ENCODE measurements around the gene PKLR. TPM values are rescaled to one million over a fixed set of nuclear protein-coding genes. Genes with fewer than 3 reads are reported as not detected.

PKLR gene
- total RNA-seq, 2 donors from 2014 or later = not detected

DNA sequence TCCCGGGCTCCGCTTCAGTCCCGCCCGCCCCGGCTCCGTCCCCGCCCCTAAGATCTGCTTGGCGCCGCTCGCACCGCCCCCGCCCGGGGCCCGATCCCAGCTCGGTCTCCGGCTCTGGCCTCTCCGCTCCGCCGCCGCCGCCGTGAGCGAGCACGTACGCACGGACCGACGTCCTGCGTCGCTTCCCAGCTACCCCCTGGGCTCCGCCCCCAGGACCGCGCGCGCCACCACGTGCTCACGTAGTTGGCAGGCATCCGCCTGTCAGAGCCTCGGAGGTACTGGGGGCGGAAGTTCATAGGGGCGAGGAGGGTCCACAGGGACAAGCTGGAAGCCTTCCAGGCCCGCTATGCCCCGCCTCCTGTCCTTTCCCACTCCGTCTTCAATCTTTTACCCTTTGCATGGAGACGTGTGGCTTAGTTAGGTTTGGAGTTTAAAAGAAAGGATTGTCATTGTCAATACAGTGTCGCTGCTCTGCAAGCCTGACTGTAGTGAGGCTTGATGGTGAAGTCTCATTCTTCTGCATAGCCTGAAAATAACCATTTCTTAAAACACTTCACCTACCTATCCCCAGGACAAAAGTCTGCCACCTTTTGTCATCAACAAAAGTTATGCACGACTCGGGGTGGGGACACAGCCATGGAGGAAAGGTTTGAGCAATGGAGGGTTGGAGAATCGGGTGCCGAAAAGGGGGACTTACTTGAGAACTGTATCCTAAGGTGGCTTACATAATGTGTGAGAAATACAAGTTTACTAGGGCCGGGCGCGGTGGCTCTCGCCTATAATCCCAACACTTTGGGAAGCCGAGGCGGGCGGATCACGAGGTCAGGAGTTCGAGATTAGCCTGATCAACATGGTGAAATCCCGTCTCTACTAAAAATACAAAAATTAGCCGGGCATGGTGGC, 27.6 kb downstream of the PKLR start, which contains the start of gene CLK2:
Gene CLK2, minus strand, starts transcription at position 162 of the 903 bp plus-strand sequence. CDS start 2,527 bp downstream, outside the sequence.
- no peaks in the 10 kb centered on the region for H3K27me3 Mint-ChIP-seq (ENCODE audit: low read depth)
- H3K4me3 Mint-ChIP-seq = peak within 1 kb of the TSS; percentile 93 to 94
- H3K27ac Mint-ChIP-seq = peak within 1 kb of the TSS; percentile 93
- H3K36me3 Mint-ChIP-seq (ENCODE audit: insufficient read depth in 2 of 2) = peaks cover 11 to 19% of the 10 kb centered on the region in 2 donors
- no peaks in the 10 kb centered on the region for H3K9me3 Mint-ChIP-seq
- DNase-seq = peak; percentile 99
- peaks cover 52% of the 10 kb centered on the region for H3K4me1 Mint-ChIP-seq (ENCODE audit: low read depth)
- peak; percentile 89 to 90 for ATAC-seq (replicated peaks in 1 of 2)

GRCh38 chr1:155272466-155273342, 28.5 kb downstream of the PKLR start:
- H3K4me3 Mint-ChIP-seq = peak overlapping the region; percentile 93 to 94
- peak; percentile 59 to 60 for ATAC-seq (replicated peaks in 1 of 2)
- H3K36me3 Mint-ChIP-seq (ENCODE audit: insufficient read depth in 2 of 2) = peaks cover 11 to 23% of the 10 kb centered on the region in 2 donors

GRCh38 chr1:155269381-155269780, 31.9 kb downstream of the PKLR start:
- no peak overlapping the region for H3K4me3 Mint-ChIP-seq

More at GRCh38 chr1:155272466-155273342, 28.5 kb downstream of the PKLR start:
- Mint-ChIP-seq H3K27me3 (ENCODE audit: low read depth) (no peaks in the 10 kb centered on the region), H3K27ac (peak overlapping the region; percentile 93), H3K9me3 (no peaks in the 10 kb centered on the region), H3K4me1 (ENCODE audit: low read depth) (peaks cover 46% of the 10 kb centered on the region)
- no peak for DNase-seq

GRCh38 chr1:155268630-155269029, 32.6 kb downstream of the PKLR start:
- Mint-ChIP-seq H3K4me3 (no peak overlapping the region), H3K9me3 (no peaks in the 10 kb centered on the region), H3K27ac (no peak overlapping the region), H3K27me3 (ENCODE audit: low read depth) (no peaks in the 10 kb centered on the region), H3K4me1 (ENCODE audit: low read depth) (peaks cover 28% of the 10 kb centered on the region), H3K36me3 (ENCODE audit: insufficient read depth in 2 of 2) (peaks cover 14 to 40% of the 10 kb centered on the region in 2 donors)
- DNase-seq (no peak), ATAC-seq (replicated peaks in 1 of 2) (no peak)

More at GRCh38 chr1:155269381-155269780, 31.9 kb downstream of the PKLR start:
- ATAC-seq (replicated peaks in 1 of 2) = no peak
- Mint-ChIP-seq H3K27ac (no peak overlapping the region), H3K36me3 (ENCODE audit: insufficient read depth in 2 of 2) (peaks cover 14 to 36% of the 10 kb centered on the region in 2 donors), H3K9me3 (no peaks in the 10 kb centered on the region), H3K27me3 (ENCODE audit: low read depth) (no peaks in the 10 kb centered on the region), H3K4me1 (ENCODE audit: low read depth) (peaks cover 28% of the 10 kb centered on the region)
- DNase-seq = no peak

GRCh38 chr1:155267373-155267772, 33.9 kb downstream of the PKLR start:
- Mint-ChIP-seq H3K27me3 (ENCODE audit: low read depth) (no peaks in the 10 kb centered on the region), H3K4me1 (ENCODE audit: low read depth) (peaks cover 37% of the 10 kb centered on the region), H3K27ac (no peak overlapping the region)

DNA sequence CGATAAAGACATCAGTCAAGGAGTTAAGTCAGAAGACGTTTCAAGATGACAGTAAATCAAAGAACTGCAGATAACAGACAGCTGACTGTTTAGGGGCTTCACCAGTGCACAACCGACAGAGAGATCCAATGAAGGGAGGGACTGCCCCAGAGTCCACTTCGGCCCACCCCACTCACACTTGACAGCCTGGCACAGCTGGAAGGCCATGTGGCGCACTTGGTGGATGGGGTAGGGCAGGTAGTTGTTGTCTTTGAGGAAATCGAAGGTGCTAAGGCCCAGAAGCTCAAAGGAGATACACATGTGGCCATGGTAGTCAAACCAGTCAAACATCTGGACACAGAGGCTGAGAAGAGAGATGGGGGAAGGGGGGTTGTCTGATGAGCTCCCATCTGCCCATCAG, 34.7 kb downstream of the PKLR start:
- Mint-ChIP-seq H3K9me3 (no peaks in the 10 kb centered on the region), H3K4me3 (no peak overlapping the region), H3K4me1 (ENCODE audit: low read depth) (peaks cover 37% of the 10 kb centered on the region), H3K36me3 (ENCODE audit: insufficient read depth in 2 of 2) (peaks cover 10 to 51% of the 10 kb centered on the region in 2 donors), H3K27ac (no peak overlapping the region), H3K27me3 (ENCODE audit: low read depth) (no peaks in the 10 kb centered on the region)
- ATAC-seq (replicated peaks in 1 of 2) (no peak), DNase-seq (no peak)

More at GRCh38 chr1:155267373-155267772, 33.9 kb downstream of the PKLR start:
- ATAC-seq (replicated peaks in 1 of 2) (no peak), DNase-seq (no peak)
- Mint-ChIP-seq H3K9me3 (no peaks in the 10 kb centered on the region), H3K4me3 (no peak overlapping the region), H3K36me3 (ENCODE audit: insufficient read depth in 2 of 2) (peaks cover 10 to 43% of the 10 kb centered on the region in 2 donors)

- Mint-ChIP-seq H3K27ac (peak overlapping the region; percentile 98), H3K4me1 (ENCODE audit: low read depth) (peaks cover 41% of the 10 kb centered on the region), H3K4me3 (peak overlapping the region; percentile 98 to 99), H3K9me3 (no peaks in the 10 kb centered on the region), H3K27me3 (ENCODE audit: low read depth) (no peaks in the 10 kb centered on the region), H3K36me3 (ENCODE audit: insufficient read depth in 2 of 2) (peaks cover 11 to 55% of the 10 kb centered on the region in 2 donors)
- ATAC-seq (replicated peaks in 1 of 2) = no peak
- no peak for DNase-seq
Measured at GRCh38 chr1:155263067-155263466, 38.2 kb downstream of the PKLR start.

DNA sequence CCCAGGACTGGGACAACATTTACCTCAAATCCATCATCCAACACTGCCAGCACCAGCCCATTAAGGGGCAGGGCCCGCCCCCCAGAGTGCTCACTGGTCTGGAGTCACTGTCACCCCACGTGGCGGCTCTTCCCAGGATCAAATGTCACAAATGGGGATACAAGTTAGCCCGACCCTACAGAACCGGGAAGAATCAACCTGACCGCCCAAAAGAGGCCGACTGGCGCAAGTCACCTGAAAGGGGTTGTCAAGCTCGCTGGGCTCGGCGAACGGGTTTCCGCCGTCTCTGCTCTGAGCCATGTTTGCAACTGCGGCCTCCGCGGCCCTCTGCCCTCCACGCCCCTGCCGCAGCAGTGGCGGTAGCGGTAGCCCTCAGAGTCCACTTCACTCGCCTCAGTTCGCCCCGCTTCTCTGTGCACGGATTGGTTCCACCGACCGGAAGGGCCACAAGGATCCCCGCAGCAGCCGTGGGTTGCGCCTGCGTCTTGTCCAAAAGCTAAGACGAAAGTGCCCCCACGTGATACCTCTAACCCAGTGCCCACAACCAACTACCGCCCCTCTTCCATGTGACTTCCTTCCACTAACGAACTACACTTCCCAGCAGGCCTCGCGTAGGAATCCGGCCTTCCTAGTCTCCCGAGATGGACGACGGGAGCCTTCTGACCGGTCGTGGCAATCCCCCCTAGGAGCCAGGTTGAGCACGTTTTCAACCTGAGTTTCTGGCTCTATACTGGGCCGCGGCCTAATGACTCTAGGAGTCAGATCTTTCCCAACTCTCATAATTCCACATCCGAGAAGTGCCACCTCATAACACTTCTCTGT, 39.2 kb downstream of the PKLR start, which contains the start of gene SCAMP3:
Gene SCAMP3, minus strand, starts transcription at position 509 of the 822 bp plus-strand sequence. Its CDS starts 209 bp downstream, at position 300.
- H3K4me3 Mint-ChIP-seq = peak within 1 kb of the TSS; percentile 98 to 99

GRCh38 chr1:155261493-155261851, 39.8 kb downstream of the PKLR start:
- Mint-ChIP-seq H3K27ac (peak overlapping the region; percentile 98), H3K36me3 (ENCODE audit: insufficient read depth in 2 of 2) (peaks cover 14 to 56% of the 10 kb centered on the region in 2 donors), H3K27me3 (ENCODE audit: low read depth) (no peaks in the 10 kb centered on the region), H3K9me3 (no peaks in the 10 kb centered on the region), H3K4me1 (ENCODE audit: low read depth) (peaks cover 45% of the 10 kb centered on the region), H3K4me3 (peak overlapping the region; percentile 98 to 99)
- DNase-seq (no peak), ATAC-seq (replicated peaks in 1 of 2) (peak in 1 of 2 donors; percentile 20)

More for the DNA sequence above, 39.2 kb downstream of the PKLR start, which contains the start of gene SCAMP3:
- H3K36me3 Mint-ChIP-seq (ENCODE audit: insufficient read depth in 2 of 2) = peaks cover 12 to 58% of the 10 kb centered on the region in 2 donors
- H3K9me3 Mint-ChIP-seq = no peaks in the 10 kb centered on the region
- ATAC-seq (replicated peaks in 1 of 2) = peak; percentile 95 to 98
- DNase-seq = peak; percentile 88 to 92
- H3K27me3 Mint-ChIP-seq (ENCODE audit: low read depth) = no peaks in the 10 kb centered on the region
- peak within 1 kb of the TSS; percentile 98 for H3K27ac Mint-ChIP-seq
- peaks cover 45% of the 10 kb centered on the region for H3K4me1 Mint-ChIP-seq (ENCODE audit: low read depth)

GRCh38 chr1:155260276-155260675, 41.0 kb downstream of the PKLR start:
- H3K36me3 Mint-ChIP-seq (ENCODE audit: insufficient read depth in 2 of 2) = peaks cover 11 to 51% of the 10 kb centered on the region in 2 donors
- no peaks in the 10 kb centered on the region for H3K27me3 Mint-ChIP-seq (ENCODE audit: low read depth)

GRCh38 chr1:155256058-155256852, 45.0 kb downstream of the PKLR start:
- H3K4me1 Mint-ChIP-seq (ENCODE audit: low read depth) = peaks cover 47% of the 10 kb centered on the region
- no peaks in the 10 kb centered on the region for H3K9me3 Mint-ChIP-seq
- H3K36me3 Mint-ChIP-seq (ENCODE audit: insufficient read depth in 2 of 2) = peaks cover 8 to 23% of the 10 kb centered on the region in 2 donors
- H3K27me3 Mint-ChIP-seq (ENCODE audit: low read depth) = no peaks in the 10 kb centered on the region
- no peak for DNase-seq
- ATAC-seq (replicated peaks in 1 of 2) = no peak
- H3K4me3 Mint-ChIP-seq = peak overlapping the region; percentile 85 to 92
- H3K27ac Mint-ChIP-seq = peak overlapping the region; percentile 78

More at GRCh38 chr1:155260276-155260675, 41.0 kb downstream of the PKLR start:
- ATAC-seq (replicated peaks in 1 of 2) = no peak
- H3K4me1 Mint-ChIP-seq (ENCODE audit: low read depth) = peaks cover 56% of the 10 kb centered on the region
- peak overlapping the region; percentile 98 for H3K27ac Mint-ChIP-seq
- peak overlapping the region in 1 of 2 donors; percentile 99 for H3K4me3 Mint-ChIP-seq
- H3K9me3 Mint-ChIP-seq = no peaks in the 10 kb centered on the region
- DNase-seq = no peak
